AG09309 (cell line): Measurements from ENCODE around the gene ZNF791.

Experiments used
- DNase-seq: peaks from one replicate; pipeline ENCODE4 v3.0.0-alpha.2; 2010; ENCODE audit warnings: low read depth
- H3K4me3 ChIP-seq: 2 replicates; pipeline ENCODE4 v1.5.1; 2011; ENCODE audit warnings: mild to moderate bottlenecking, low read depth, low read length, moderate library complexity; ENCODE audit not compliant: control insufficient read depth
- TF ChIP-seq, protein P1 (sequence below): IDR thresholded peaks from 2 replicates; pipeline ENCODE4 v1.5.1; 2011; ENCODE audit warnings: mild to moderate bottlenecking, low read depth, low read length, inconsistent platforms; ENCODE audit not compliant: insufficient read depth, control insufficient read depth; ENCODE audit errors: missing control alignments

ZNF791 gene

DNA sequence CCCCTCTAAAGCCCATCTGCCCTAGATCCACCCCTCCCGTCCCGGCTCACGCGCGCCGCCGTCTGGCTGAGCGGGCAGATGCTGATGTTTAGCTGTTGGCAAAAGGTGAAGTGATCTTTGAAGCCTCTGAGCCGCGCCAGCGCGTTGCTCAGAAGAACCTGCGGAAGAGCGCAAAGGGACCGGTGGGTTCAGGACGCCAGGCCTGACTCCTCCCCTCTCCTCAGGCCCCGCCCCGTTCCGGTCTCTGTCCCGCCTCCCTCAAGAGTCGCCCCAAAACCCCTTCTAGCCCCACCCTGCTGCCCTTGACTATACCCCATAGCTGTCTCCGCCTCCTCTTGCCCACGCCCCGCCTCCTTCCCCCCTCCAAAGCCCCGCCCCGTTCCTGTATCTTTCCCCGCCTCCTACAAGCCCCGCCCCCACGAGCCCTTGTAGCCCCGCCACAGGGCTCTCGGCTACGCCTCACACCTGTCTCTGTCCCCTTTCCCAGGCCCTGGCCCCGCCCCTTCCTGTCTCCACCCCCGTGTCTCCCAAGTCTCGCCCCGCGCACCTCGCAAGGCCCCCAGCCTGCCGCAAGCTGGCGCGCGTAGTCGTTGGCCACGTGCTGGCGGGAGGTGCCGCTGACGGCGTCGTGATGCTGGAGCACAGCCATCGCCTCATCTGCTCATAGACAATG, 46.3 kb downstream of the ZNF791 start:
- H3K4me3 ChIP-seq: no peak overlapping the region
- TF ChIP-seq, protein P1, sequence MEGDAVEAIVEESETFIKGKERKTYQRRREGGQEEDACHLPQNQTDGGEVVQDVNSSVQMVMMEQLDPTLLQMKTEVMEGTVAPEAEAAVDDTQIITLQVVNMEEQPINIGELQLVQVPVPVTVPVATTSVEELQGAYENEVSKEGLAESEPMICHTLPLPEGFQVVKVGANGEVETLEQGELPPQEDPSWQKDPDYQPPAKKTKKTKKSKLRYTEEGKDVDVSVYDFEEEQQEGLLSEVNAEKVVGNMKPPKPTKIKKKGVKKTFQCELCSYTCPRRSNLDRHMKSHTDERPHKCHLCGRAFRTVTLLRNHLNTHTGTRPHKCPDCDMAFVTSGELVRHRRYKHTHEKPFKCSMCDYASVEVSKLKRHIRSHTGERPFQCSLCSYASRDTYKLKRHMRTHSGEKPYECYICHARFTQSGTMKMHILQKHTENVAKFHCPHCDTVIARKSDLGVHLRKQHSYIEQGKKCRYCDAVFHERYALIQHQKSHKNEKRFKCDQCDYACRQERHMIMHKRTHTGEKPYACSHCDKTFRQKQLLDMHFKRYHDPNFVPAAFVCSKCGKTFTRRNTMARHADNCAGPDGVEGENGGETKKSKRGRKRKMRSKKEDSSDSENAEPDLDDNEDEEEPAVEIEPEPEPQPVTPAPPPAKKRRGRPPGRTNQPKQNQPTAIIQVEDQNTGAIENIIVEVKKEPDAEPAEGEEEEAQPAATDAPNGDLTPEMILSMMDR: no peak
- DNase-seq: no peak

DNA sequence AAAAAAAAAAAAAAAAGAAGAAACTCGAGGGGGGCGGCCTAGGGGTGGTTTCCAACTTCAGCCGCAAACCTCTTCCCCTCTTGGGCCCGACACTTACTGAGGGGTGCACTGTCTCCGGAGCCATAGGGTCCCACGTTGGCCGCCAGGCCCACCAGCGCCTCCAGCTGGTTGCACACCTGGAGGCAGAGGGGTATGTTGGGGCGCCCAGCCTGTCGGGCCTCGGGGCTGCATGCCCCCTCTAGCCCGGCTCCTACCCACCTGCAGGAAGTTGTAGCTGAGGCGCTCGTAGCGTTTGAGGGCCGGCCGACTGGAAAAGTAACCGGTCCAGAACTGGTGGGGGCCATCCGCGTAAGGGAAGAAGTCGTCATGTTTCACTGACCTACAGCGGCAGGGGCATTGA, 47.2 kb downstream of the ZNF791 start:
- H3K4me3 ChIP-seq: no peak overlapping the region
- TF ChIP-seq, protein P1: no peak
- DNase-seq: no peak

DNA sequence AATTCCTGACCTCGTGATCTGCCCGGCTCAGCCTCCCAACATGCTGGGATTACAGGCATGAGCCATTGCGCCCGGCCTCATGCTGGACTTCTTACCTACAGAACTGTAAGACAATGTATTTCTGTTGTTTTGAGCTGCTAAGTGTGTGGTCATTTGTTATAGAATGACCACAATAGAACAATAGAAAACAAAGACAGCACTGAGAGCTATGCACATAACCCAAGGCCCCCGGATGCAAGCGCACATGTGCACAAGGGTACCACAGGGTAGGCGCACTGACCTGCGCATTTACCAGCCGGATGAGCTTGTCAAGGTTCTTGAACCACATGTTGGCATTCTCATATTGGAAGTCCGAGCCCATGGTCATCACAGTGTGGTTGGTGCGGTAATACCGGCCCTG, 50.3 kb downstream of the ZNF791 start:
- TF ChIP-seq, protein P1: no peak
- DNase-seq: no peak
- no peak overlapping the region for H3K4me3 ChIP-seq

DNA sequence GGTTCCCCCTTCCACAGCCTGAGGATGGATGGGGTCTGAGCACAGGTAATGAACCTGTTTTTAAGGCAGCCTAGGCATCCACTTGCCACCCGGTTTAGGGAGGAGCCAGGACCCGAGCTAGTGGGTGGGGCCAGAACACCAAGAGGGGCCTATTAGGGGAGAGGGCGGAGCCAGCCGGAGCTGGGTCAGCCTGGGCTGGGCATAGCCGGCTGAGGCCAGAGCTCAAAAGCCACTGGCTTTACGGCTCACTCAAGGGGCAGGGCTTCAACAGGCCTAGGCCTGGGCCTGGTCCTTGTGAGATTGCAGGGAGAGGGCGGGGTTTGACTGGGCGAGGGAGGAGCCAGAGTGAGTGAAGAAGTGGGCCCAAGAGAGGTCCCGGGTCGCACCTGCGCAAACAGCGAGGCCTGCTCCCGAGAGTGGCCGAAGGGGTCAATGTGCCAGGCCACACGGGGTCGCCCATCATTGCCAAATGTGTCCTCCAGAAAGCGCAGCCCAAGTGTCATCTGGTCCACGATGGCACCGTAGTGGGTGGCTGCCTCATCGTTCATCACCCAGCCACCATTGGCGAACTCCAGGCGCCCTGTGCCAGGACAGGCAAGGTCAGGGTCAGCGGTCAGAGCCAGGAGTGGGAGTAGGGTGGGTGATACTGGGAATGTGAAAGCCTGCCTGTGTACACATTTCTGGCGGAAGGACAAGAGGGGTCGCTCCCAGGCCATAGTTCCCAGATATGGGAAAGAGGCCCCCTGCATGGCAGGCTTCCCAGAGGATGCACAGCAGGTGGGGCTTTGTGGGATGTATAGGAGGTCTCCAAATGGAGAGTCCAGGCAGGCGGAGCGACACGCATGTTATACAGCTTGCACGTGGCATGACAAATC, 53.9 kb downstream of the ZNF791 start:
- no peak overlapping the region for H3K4me3 ChIP-seq
- DNase-seq: no peak
- TF ChIP-seq, protein P1: no peak

DNA sequence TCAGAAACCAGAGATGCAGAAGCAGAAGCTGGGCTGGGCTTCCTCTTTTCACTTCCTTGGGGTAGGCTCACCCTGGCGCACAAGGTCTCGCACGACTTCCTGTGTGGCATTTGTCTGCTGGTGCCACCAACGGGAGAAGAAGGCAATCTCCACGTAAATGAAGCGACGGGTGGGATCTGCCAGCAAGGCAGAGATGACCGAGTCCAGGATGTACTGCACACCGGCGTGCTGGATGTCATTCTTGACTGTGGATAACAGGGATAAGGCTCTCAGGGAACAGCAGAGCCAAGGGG, 54.5 kb downstream of the ZNF791 start:
- no peak for DNase-seq
- TF ChIP-seq, protein P1: no peak
- H3K4me3 ChIP-seq: no peak overlapping the region

DNA sequence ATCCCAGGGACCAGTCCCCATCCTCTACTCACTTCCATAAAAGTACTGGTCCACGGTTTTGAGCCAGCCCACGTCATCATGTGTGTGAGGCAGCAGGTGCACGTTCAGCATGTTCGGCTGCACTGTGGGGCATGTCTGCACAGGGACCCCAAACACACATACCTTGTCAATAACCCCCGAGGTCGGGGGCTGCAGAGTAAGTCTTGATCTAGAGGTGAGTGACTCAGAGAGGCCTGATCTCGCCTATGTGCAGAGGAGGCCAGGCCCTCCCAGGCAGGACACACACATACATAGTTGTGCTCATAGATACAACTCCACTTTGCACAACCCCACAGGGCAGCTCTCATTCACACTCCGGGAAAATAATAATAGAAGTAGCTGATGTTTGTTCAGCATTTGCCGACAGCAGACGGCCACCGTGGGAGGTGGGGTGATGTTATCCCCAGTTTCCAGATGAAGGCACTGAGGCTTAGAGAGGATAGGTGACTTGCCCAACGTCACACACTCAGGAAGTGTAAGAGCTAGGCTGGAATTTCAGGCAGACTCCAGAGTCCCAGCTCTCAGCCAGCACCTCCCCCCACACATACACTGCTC, 55.0 kb downstream of the ZNF791 start:
- DNase-seq: no peak
- peak overlapping the region; percentile 80 for H3K4me3 ChIP-seq
- TF ChIP-seq, protein P1: no peak
